Upper lobe of left lung (tissue), 4 donors: ENCODE results near the gene ZFYVE19.

Experiments
- CTCF ChIP-seq, 6 experiments: fragments of 450-650 bp in 4 of 6; fragments of 200-600 bp in 2 of 6; sonication (generic) in 2 of 6; IDR thresholded peaks; one replicate each; pipeline ENCODE4 v1.5.1; 2016 to 2019; ENCODE audit warnings: antibody characterized with exemption in 6 of 6
- EP300 ChIP-seq, 4 donors: sonication (generic); formaldehyde crosslinking; IDR thresholded peaks; one replicate each; pipeline ENCODE4 v1.5.1; 2017; ENCODE audit warnings: antibody characterized with exemption in 4 of 4, control low read depth in 2 of 4

- TF ChIP-seq CTCF (IDR thresholded peaks at IDR 0.05) (no peak), EP300 (IDR thresholded peaks at IDR 0.05) (no peak)
Observed at GRCh38 chr15:40821195-40821594, 14.3 kb downstream of the ZFYVE19 start.
